ENCODE measurements around the gene DIS3L2.

DIS3L2 gene

GRCh38 chr2:232204457-232204931 lies 243.0 kb downstream of the DIS3L2 start:
- peak; percentile 10 for DNase-seq

GRCh38 chr2:232207174-232207573 lies 245.7 kb downstream of the DIS3L2 start:
- DNase-seq = no peak

GRCh38 chr2:232210306-232210705 lies 248.8 kb downstream of the DIS3L2 start:
- DNase-seq = no peak

GRCh38 chr2:232211743-232212686 lies 250.5 kb downstream of the DIS3L2 start:
- no peak for DNase-seq

- no peak for DNase-seq
Observed at GRCh38 chr2:232213176-232213575, 251.7 kb downstream of the DIS3L2 start.

- DNase-seq = no peak
Observed at GRCh38 chr2:232214053-232214452, 252.5 kb downstream of the DIS3L2 start.

GRCh38 chr2:232216028-232216427 lies 254.5 kb downstream of the DIS3L2 start:
- DNase-seq = no peak

GRCh38 chr2:232218778-232219495 lies 257.4 kb downstream of the DIS3L2 start:
- no peak for DNase-seq

- DNase-seq = no peak
Observed at GRCh38 chr2:232219496-232219870, 258.0 kb downstream of the DIS3L2 start.

GRCh38 chr2:232219932-232220331 lies 258.4 kb downstream of the DIS3L2 start:
- DNase-seq = no peak

GRCh38 chr2:232225429-232225828 lies 263.9 kb downstream of the DIS3L2 start:
- no peak for DNase-seq

- no peak for DNase-seq
Observed at GRCh38 chr2:232225895-232226294, 264.4 kb downstream of the DIS3L2 start.

GRCh38 chr2:232228332-232228731 lies 266.8 kb downstream of the DIS3L2 start:
- no peak for DNase-seq

- DNase-seq = no peak
Observed at GRCh38 chr2:232228971-232229894, 267.7 kb downstream of the DIS3L2 start.

- DNase-seq = no peak
Observed at GRCh38 chr2:232229911-232230310, 268.4 kb downstream of the DIS3L2 start.

GRCh38 chr2:232230560-232230959 lies 269.0 kb downstream of the DIS3L2 start:
- no peak for DNase-seq

- no peak for DNase-seq
Observed at GRCh38 chr2:232231554-232231953, 270.0 kb downstream of the DIS3L2 start.

- no peak for DNase-seq
Observed at GRCh38 chr2:232232915-232233314, 271.4 kb downstream of the DIS3L2 start.

- no peak for DNase-seq
Observed at GRCh38 chr2:232234922-232235615, 273.6 kb downstream of the DIS3L2 start.

- peak; percentile 20 for DNase-seq
Observed at GRCh38 chr2:232235716-232236115, 274.2 kb downstream of the DIS3L2 start.

GRCh38 chr2:232236200-232236599 lies 274.7 kb downstream of the DIS3L2 start:
- DNase-seq = no peak

GRCh38 chr2:232237464-232237863 lies 276.0 kb downstream of the DIS3L2 start:
- no peak for DNase-seq
